ENCODE measurements around the gene PCYT1A. TPM values are rescaled to one million over a fixed set of nuclear protein-coding genes. Genes with fewer than 3 reads are reported as not detected.

PCYT1A gene
- total and polyA plus RNA-seq, 10 of the 15 experiments (the other 5 are each of a cell fraction or from before 2014, with no cell fraction given), result 10.8 to 64.3 (median 48.6) TPM

GRCh38 chr3:196220587-196220986 is 66.9 kb downstream of the PCYT1A start:
- ChIA-PET CTCF (interaction anchor here (1.2 to 1.3 kb wide), 2 partner anchors 11 to 301 kb away, joined by 3 to 5 read pairs; no protein-coding TSS in a partner anchor), RAD21 (ENCODE audit: unreplicated experiment) (interaction anchor here (2.0 kb wide), 1 partner anchor 148 kb away, joined by 6 read pairs; no protein-coding TSS in a partner anchor), SMC1A (ENCODE audit: uncharacterized antibody, unreplicated experiment) (interaction anchor here (2.8 kb wide), 1 partner anchor 12 kb away, joined by 9 read pairs; no protein-coding TSS in a partner anchor), POLR2A (interaction anchor here (1.0 kb wide), 1 partner anchor 21 kb away, joined by 4 read pairs; no protein-coding TSS in a partner anchor)
- intact Hi-C loops (cut with micrococcal nuclease; ENCODE audit: unreplicated experiment), result no loop called here
- Histone ChIP-seq H3K9ac (ENCODE audit: control insufficient read depth, insufficient read depth, low read length) (no peak overlapping the region), H3K4me3 (no peak overlapping the region), H3K36me3 (ENCODE audit: control insufficient read depth in 2 of 2, insufficient read depth in 2 of 2, low read length in 1 of 2) (no peaks in the 10 kb centered on the region), H3K79me2 (ENCODE audit: control insufficient read depth, insufficient read depth, low read length) (no peaks in the 10 kb centered on the region), H3K9me3 (replicated peaks; ENCODE audit: control insufficient read depth, insufficient read depth, low read length) (no peaks in the 10 kb centered on the region), H2AFZ (ENCODE audit: control insufficient read depth, low read depth, low read length) (no peak overlapping the region), H4K20me1 (ENCODE audit: control insufficient read depth, insufficient read depth) (no peaks in the 10 kb centered on the region), H3K27ac (ENCODE audit: control insufficient read depth, insufficient read depth) (no peak overlapping the region), H3K27me3 (replicated peaks in 1 of 2; ENCODE audit: control insufficient read depth in 2 of 2, insufficient read depth in 2 of 2, low read length in 1 of 2) (no peaks in the 10 kb centered on the region), H3K4me2 (ENCODE audit: control insufficient read depth, insufficient read depth) (no peak overlapping the region), H3K4me1 (ENCODE audit: control insufficient read depth, insufficient read depth, low read length) (peaks cover 10% of the 10 kb centered on the region)
- DNase-seq (ENCODE audit: low read depth, low spot score) (no peak), ATAC-seq (no peak), FAIRE-seq (no peak)
- in situ Hi-C loops (cut with MboI), result no loop called here
- BruUV-seq (replicated peaks), result no TSS peak
- TF ChIP-seq BCL3 (IDR thresholded peaks at IDR 0.05; ENCODE audit: borderline replicate concordance, insufficient read depth, low read depth, low read length, poor library complexity, severe bottlenecking) (no peak), RFX5 (IDR thresholded peaks at IDR 0.05; ENCODE audit: low read depth, low read length) (no peak), JUNB (IDR thresholded peaks at IDR 0.05) (no peak), PML (IDR thresholded peaks at IDR 0.05; ENCODE audit: low read length) (no peak), MYB (IDR thresholded peaks at IDR 0.05; ENCODE audit: borderline replicate concordance, low read depth, low read length) (no peak), ZBTB40 (IDR thresholded peaks at IDR 0.05; ENCODE audit: borderline replicate concordance) (no peak), ESRRA (IDR thresholded peaks at IDR 0.05; ENCODE audit: low read length) (no peak), USF2 (IDR thresholded peaks at IDR 0.05; ENCODE audit: borderline replicate concordance, low read depth, low read length) (no peak), POLR2A (IDR thresholded peaks at IDR 0.05; ENCODE audit: low read depth, low read length) (no peak)
- 83% methylated on average over 8 of the region's 10 CpGs for WGBS (ENCODE audit: insufficient coverage, insufficient replicate concordance, low lambda C conversion rate, missing lambda C conversion rate)

Measured in GM12878 (cell line).